Measurements from ENCODE around the gene CACTIN.

GRCh38 chr19:3606174-3606689 lies 20.4 kb downstream of the CACTIN start:
- TF ChIP-seq CTCF (IDR thresholded peaks at IDR 0.05) (no peak), EP300 (IDR thresholded peaks at IDR 0.05) (no peak), POLR2AphosphoS5 (IDR thresholded peaks at IDR 0.05) (no peak)
